GM18861 (cell line): ENCODE data around the gene BRD7.
"Not testable (repeated sequence)": the region's sequence is repeated elsewhere in the genome, so short reads cannot be mapped to it uniquely, and the experiment has no call there.

ENCODE experiments used
- ATAC-seq: cut with Tn5 transposase; IDR thresholded peaks from one replicate; pipeline ENCODE4 v1.9.1; 2021; ENCODE audit not compliant: unreplicated experiment

BRD7 gene

GRCh38 chr16:50360033-50360778 is 8.6 kb downstream of the BRD7 start:
- no peak for ATAC-seq

- no peak for ATAC-seq
Observed at GRCh38 chr16:50359626-50360025, 9.2 kb downstream of the BRD7 start.

- ATAC-seq, result no peak
Observed at GRCh38 chr16:50354629-50355456, 13.9 kb downstream of the BRD7 start.

- no peak for ATAC-seq
Observed at GRCh38 chr16:50354082-50354481, 14.7 kb downstream of the BRD7 start.

GRCh38 chr16:50351952-50352351 is 16.8 kb downstream of the BRD7 start:
- no peak for ATAC-seq

GRCh38 chr16:50351116-50351515 is 17.7 kb downstream of the BRD7 start:
- no peak for ATAC-seq

GRCh38 chr16:50345210-50345609 is 23.6 kb downstream of the BRD7 start:
- ATAC-seq, result not testable (repeated sequence)

GRCh38 chr16:50343566-50343965 is 25.2 kb downstream of the BRD7 start:
- not testable (repeated sequence) for ATAC-seq

- ATAC-seq, result no peak
Observed at GRCh38 chr16:50340578-50340977, 28.2 kb downstream of the BRD7 start.

- ATAC-seq, result no peak
Observed at GRCh38 chr16:50338371-50339231, 30.2 kb downstream of the BRD7 start.

- ATAC-seq, result no peak
Observed at GRCh38 chr16:50336884-50337283, 31.9 kb downstream of the BRD7 start.

GRCh38 chr16:50335196-50335958 is 33.4 kb downstream of the BRD7 start:
- peak; percentile 74 for ATAC-seq

GRCh38 chr16:50334106-50334975 is 34.4 kb downstream of the BRD7 start:
- ATAC-seq, result no peak

- ATAC-seq, result no peak
Observed at GRCh38 chr16:50332599-50332998, 36.2 kb downstream of the BRD7 start.

- ATAC-seq, result no peak
Observed at GRCh38 chr16:50331570-50331969, 37.2 kb downstream of the BRD7 start.

- ATAC-seq, result no peak
Observed at GRCh38 chr16:50329446-50330189, 39.2 kb downstream of the BRD7 start.

- ATAC-seq, result peak; percentile 63
Observed at GRCh38 chr16:50326835-50327465, 41.8 kb downstream of the BRD7 start.

GRCh38 chr16:50326264-50326663 is 42.5 kb downstream of the BRD7 start:
- ATAC-seq, result no peak
